HCT116 (cell line): Measurements from ENCODE around the gene CARD10. TPM values are rescaled to one million over a fixed set of nuclear protein-coding genes. Genes with fewer than 3 reads are reported as not detected.

ENCODE experiments used
- ATAC-seq: fragments of 200-7000 bp; cut with Tn5 transposase; 2 replicates; pipeline ENCODE4 v1.9.1; 2020; ENCODE audit warnings: mild to moderate bottlenecking, moderate library complexity
- BruUV-seq: library from RNA; stranded (reverse); fragments of 400-500 nt; replicated peaks from 2 replicates; lab custom pipeline; 2021; lab: Mats Ljungman, UMichigan
- CTCF ChIA-PET: fragments of 300-600 bp; sonication (Branson Sonifier 250); formaldehyde crosslinking; loops from one replicate; lab custom pipeline; 2021; ENCODE audit warnings: antibody characterized with exemption; lab: Charles Lee
- POLR2A ChIA-PET: fragments of 300-600, 350-600 bp; sonication (Branson Sonifier 250); formaldehyde crosslinking; loops from one replicate; lab custom pipeline; 2021; ENCODE audit warnings: antibody characterized with exemption; lab: Charles Lee
- RAD21 ChIA-PET, 2 experiments: fragments of 300-600 bp; sonication (Branson Sonifier 250); formaldehyde crosslinking; loops; one replicate each; lab custom pipeline; 2023; ENCODE audit warnings: low total read pairs in 2 of 2; ENCODE audit not compliant: uncharacterized antibody in 2 of 2, unreplicated experiment in 2 of 2, low non-redundant PET in 1 of 2; lab: Charles Lee
- DNase-seq: peaks from one replicate; pipeline ENCODE4 v3.0.0-alpha.2; 2010; ENCODE audit warnings: low read depth, low spot score
- H2AFZ ChIP-seq: fragments of 200-600 bp; shearing (Covaris generic), sonication (generic); 2 replicates; pipeline ENCODE4 v1.6.1; 2017; ENCODE audit warnings: low read depth, mixed run types, mixed read lengths, antibody characterized with exemption, low read length; ENCODE audit not compliant: poor library complexity, severe bottlenecking
- H3K27ac ChIP-seq: 2 replicates; pipeline ENCODE4 v1.5.1; 2012; ENCODE audit warnings: low read depth, low read length
- H3K27me3 ChIP-seq: fragments of 200-600 bp; sonication (generic); 2 replicates; pipeline ENCODE4 v1.6.1; 2016; ENCODE audit warnings: mixed run types, low read length, mixed read lengths; ENCODE audit not compliant: insufficient read depth
- H3K36me3 ChIP-seq, 2 experiments: fragments of 200-500 bp in 1 of 2; fragments of 200-600 bp in 1 of 2; sonication (Bioruptor generic) in 1 of 2; sonication (generic) in 1 of 2; 2 replicates each; pipeline versions ENCODE4 v1.5.1 to v1.6.1; 2014 to 2016; ENCODE audit warnings: low read length in 2 of 2, inconsistent platforms in 1 of 2, mixed read lengths in 1 of 2, mixed run types in 1 of 2; ENCODE audit not compliant: insufficient read depth in 2 of 2, control insufficient read depth in 1 of 2
- H3K4me1 ChIP-seq, 2 experiments: fragments of 200-600 bp in 1 of 2; sonication (generic) in 1 of 2; 2 replicates each; pipeline versions ENCODE4 v1.5.1 to v1.6.1; 2012 to 2017; ENCODE audit warnings: low read length in 2 of 2, inconsistent platforms in 1 of 2, mild to moderate bottlenecking in 1 of 2, mixed read lengths in 1 of 2, mixed run types in 1 of 2, moderate library complexity in 1 of 2; ENCODE audit not compliant: insufficient read depth in 2 of 2, control insufficient read depth in 1 of 2
- H3K4me2 ChIP-seq: fragments of 200-600 bp; sonication (generic); 2 replicates; pipeline ENCODE4 v1.6.1; 2017; ENCODE audit warnings: mixed run types, low read length, mixed read lengths
- H3K4me3 ChIP-seq, 2 experiments: fragments of 200-600 bp in 1 of 2; sonication (generic) in 1 of 2; replicated peaks in 1 of 2; 2 replicates each; pipeline ENCODE4 v1.5.1; 2011 to 2016; ENCODE audit warnings: low read length in 2 of 2, control low read depth in 1 of 2, low read depth in 1 of 2, mild to moderate bottlenecking in 1 of 2, mixed read lengths in 1 of 2, mixed run types in 1 of 2
- H3K79me2 ChIP-seq: fragments of 200-600 bp; sonication (generic); 2 replicates; pipeline ENCODE4 v1.6.1; 2017; ENCODE audit warnings: mild to moderate bottlenecking, mixed run types, low read length, moderate library complexity, mixed read lengths; ENCODE audit not compliant: insufficient read depth
- H3K9ac ChIP-seq: fragments of 200-600 bp; sonication (generic); 2 replicates; pipeline ENCODE4 v1.6.1; 2016; ENCODE audit warnings: low read length, mixed read lengths
- H3K9me2 ChIP-seq: fragments of 200-600 bp; sonication (generic), shearing (Covaris generic); 2 replicates; pipeline ENCODE4 v1.6.1; 2017; ENCODE audit warnings: mixed run types, mild to moderate bottlenecking, moderate library complexity; ENCODE audit not compliant: insufficient read depth
- H3K9me3 ChIP-seq, 2 experiments: fragments of 200-500 bp in 1 of 2; fragments of 200-600 bp in 1 of 2; sonication (Bioruptor generic) in 1 of 2; sonication (generic) in 1 of 2; 2 replicates each; pipeline ENCODE4 v1.6.1; 2014 to 2017; ENCODE audit warnings: low read length in 2 of 2, mixed read lengths in 2 of 2, inconsistent platforms in 1 of 2, low read depth in 1 of 2, mild to moderate bottlenecking in 1 of 2, mixed run types in 1 of 2, moderate library complexity in 1 of 2; ENCODE audit not compliant: control insufficient read depth in 1 of 2, insufficient read depth in 1 of 2
- H4K20me1 ChIP-seq: fragments of 200-600 bp; sonication (generic), shearing (Covaris generic); 2 replicates; pipeline ENCODE4 v1.6.1; 2017; ENCODE audit warnings: mixed run types, mild to moderate bottlenecking, moderate library complexity; ENCODE audit not compliant: insufficient read depth
- CBX3 ChIP-seq: IDR thresholded peaks from 2 replicates; pipeline ENCODE4 v1.6.1; 2012; ENCODE audit warnings: low read depth
- CEBPB ChIP-seq: IDR thresholded peaks from 2 replicates; pipeline ENCODE4 v1.6.1; 2012; ENCODE audit warnings: low read depth
- EGR1 ChIP-seq: IDR thresholded peaks from 2 replicates; pipeline ENCODE4 v1.6.1; 2012; ENCODE audit warnings: low read depth
- ELF1 ChIP-seq: IDR thresholded peaks from 2 replicates; pipeline ENCODE4 v1.6.1; 2012; ENCODE audit warnings: low read depth, borderline replicate concordance
- EZH2 ChIP-seq: fragments of 200-600 bp; sonication (generic); IDR thresholded peaks from 2 replicates; pipeline ENCODE4 v1.6.1; 2017; ENCODE audit warnings: antibody characterized with exemption, mixed run types
- EZH2phosphoT487 ChIP-seq: fragments of 200-600 bp; IDR thresholded peaks from 2 replicates; pipeline ENCODE4 v1.6.1; 2018; ENCODE audit warnings: antibody characterized with exemption, borderline replicate concordance
- FOSL1 ChIP-seq: IDR thresholded peaks from 2 replicates; pipeline ENCODE4 v1.6.1; 2012; ENCODE audit warnings: low read depth
- JUND ChIP-seq: IDR thresholded peaks from 2 replicates; pipeline ENCODE4 v1.6.1; 2012
- POLR2A ChIP-seq: IDR thresholded peaks from 2 replicates; pipeline ENCODE4 v1.7.0; 2011; ENCODE audit warnings: borderline replicate concordance; ENCODE audit not compliant: insufficient read depth, insufficient read length; ENCODE audit errors: extremely low read depth
- RAD21 ChIP-seq: IDR thresholded peaks from 2 replicates; pipeline ENCODE4 v1.6.1; 2012; ENCODE audit warnings: low read depth, mild to moderate bottlenecking
- SP1 ChIP-seq: IDR thresholded peaks from 2 replicates; pipeline ENCODE4 v1.6.1; 2012; ENCODE audit warnings: low read depth
- SRF ChIP-seq: IDR thresholded peaks from 2 replicates; pipeline ENCODE4 v1.6.1; 2012; ENCODE audit warnings: low read depth
- TCF7L2 ChIP-seq: IDR thresholded peaks from 2 replicates; pipeline ENCODE4 v1.7.0; 2011; ENCODE audit warnings: borderline replicate concordance, inconsistent platforms; ENCODE audit not compliant: insufficient read depth, insufficient read length; ENCODE audit errors: extremely low read depth
- YY1 ChIP-seq: IDR thresholded peaks from 2 replicates; pipeline ENCODE4 v1.6.1; 2011; ENCODE audit warnings: low read length, low read depth, moderate library complexity, mild to moderate bottlenecking; ENCODE audit not compliant: insufficient replicate concordance; ENCODE audit errors: extremely low read depth
- intact Hi-C: fragments of 100-400 bp; cut with micrococcal nuclease; formaldehyde crosslinking; loops from 2 replicates; pipeline ENCODE4 v1.10.0; 2022
- total RNA-seq: library from RNA; stranded (reverse); gene quantifications from one replicate; pipeline ENCODE4 v1.2.1, GENCODE V29; 2021; ENCODE audit not compliant: unreplicated experiment
- TF ChIP-seq, protein P1 (sequence below): IDR thresholded peaks from 2 replicates; pipeline ENCODE4 v1.6.1; 2011; ENCODE audit warnings: mild to moderate bottlenecking, low read length, moderate library complexity; ENCODE audit not compliant: insufficient replicate concordance; ENCODE audit errors: extremely low read depth
- TF ChIP-seq, protein P2 (sequence below): IDR thresholded peaks from 2 replicates; pipeline ENCODE4 v1.6.1; 2012; ENCODE audit warnings: low read depth
- TF ChIP-seq, protein P3 (sequence below), 3 experiments: fragments of 200-600 bp in 1 of 3; sonication (generic) in 1 of 3; IDR thresholded peaks in 2 of 3; conservative IDR thresholded peaks in 1 of 3; 2 replicates each; pipeline ENCODE4 v1.5.1; 2012 to 2017; ENCODE audit warnings: low read depth in 2 of 3, low read length in 2 of 3, antibody characterized with exemption in 1 of 3, borderline replicate concordance in 1 of 3, control low read depth in 1 of 3, mild to moderate bottlenecking in 1 of 3, mixed read lengths in 1 of 3, mixed run types in 1 of 3, moderate library complexity in 1 of 3; ENCODE audit not compliant: insufficient read depth in 1 of 3
- TF ChIP-seq, protein P4 (sequence below): IDR thresholded peaks from 2 replicates; pipeline ENCODE4 v1.6.1; 2012
- TF ChIP-seq, protein P5 (sequence below): IDR thresholded peaks from 2 replicates; pipeline ENCODE4 v1.6.1; 2012

Gene CARD10
- total RNA-seq, 1 experiment from 2014 or later: 32.0 TPM

DNA sequence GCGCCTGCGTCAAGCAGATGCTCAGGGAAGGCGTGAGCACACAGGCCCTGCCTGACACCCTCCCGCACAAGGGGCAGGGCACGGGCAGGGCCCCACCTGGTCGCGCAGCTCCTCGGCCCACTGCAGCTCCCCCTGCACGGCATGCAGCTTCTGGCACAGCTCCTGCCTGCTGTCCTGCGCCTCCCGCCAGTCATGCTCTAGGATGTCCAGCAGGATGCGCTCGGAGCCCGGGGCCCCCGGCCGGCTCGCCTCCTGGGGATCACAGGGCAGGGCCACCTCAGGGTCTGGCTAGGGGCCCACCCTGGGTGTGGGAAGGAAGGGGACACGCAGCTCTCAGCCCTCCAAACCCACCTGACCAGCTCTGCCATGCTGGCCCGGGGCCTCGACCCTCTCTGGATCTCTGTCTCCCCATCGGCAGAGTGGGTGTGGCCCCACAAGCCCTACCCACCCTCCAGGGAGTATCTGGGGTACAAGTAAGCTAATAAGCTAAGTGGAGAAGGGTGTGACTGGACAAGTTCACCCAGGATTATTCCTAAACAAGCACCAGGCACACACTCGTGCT, 10.7 kb downstream of the CARD10 start:
- Histone ChIP-seq H2AFZ (no peak overlapping the region), H4K20me1 (no peaks in the 10 kb centered on the region; the same call in 1 of the 2 replicates), H3K79me2 (peaks cover 10% of the 10 kb centered on the region; the same call in 1 of the 2 replicates), H3K4me3 (no peak overlapping the region), H3K4me2 (no peak overlapping the region), H3K27me3 (no peaks in the 10 kb centered on the region), H3K9ac (no peak overlapping the region), H3K9me2 (no peaks in the 10 kb centered on the region), H3K27ac (no peak overlapping the region), H3K9me3 (no peaks in the 10 kb centered on the region), H3K4me1 (peaks cover 28 to 44% of the 10 kb centered on the region in 2 experiments), H3K36me3 (peaks cover 10 to 36% of the 10 kb centered on the region in 2 experiments; a peak in 3 of 4 replicates)
- TF ChIP-seq, protein P1, sequence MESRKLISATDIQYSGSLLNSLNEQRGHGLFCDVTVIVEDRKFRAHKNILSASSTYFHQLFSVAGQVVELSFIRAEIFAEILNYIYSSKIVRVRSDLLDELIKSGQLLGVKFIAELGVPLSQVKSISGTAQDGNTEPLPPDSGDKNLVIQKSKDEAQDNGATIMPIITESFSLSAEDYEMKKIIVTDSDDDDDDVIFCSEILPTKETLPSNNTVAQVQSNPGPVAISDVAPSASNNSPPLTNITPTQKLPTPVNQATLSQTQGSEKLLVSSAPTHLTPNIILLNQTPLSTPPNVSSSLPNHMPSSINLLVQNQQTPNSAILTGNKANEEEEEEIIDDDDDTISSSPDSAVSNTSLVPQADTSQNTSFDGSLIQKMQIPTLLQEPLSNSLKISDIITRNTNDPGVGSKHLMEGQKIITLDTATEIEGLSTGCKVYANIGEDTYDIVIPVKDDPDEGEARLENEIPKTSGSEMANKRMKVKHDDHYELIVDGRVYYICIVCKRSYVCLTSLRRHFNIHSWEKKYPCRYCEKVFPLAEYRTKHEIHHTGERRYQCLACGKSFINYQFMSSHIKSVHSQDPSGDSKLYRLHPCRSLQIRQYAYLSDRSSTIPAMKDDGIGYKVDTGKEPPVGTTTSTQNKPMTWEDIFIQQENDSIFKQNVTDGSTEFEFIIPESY: no peak
- TF ChIP-seq, protein P2, sequence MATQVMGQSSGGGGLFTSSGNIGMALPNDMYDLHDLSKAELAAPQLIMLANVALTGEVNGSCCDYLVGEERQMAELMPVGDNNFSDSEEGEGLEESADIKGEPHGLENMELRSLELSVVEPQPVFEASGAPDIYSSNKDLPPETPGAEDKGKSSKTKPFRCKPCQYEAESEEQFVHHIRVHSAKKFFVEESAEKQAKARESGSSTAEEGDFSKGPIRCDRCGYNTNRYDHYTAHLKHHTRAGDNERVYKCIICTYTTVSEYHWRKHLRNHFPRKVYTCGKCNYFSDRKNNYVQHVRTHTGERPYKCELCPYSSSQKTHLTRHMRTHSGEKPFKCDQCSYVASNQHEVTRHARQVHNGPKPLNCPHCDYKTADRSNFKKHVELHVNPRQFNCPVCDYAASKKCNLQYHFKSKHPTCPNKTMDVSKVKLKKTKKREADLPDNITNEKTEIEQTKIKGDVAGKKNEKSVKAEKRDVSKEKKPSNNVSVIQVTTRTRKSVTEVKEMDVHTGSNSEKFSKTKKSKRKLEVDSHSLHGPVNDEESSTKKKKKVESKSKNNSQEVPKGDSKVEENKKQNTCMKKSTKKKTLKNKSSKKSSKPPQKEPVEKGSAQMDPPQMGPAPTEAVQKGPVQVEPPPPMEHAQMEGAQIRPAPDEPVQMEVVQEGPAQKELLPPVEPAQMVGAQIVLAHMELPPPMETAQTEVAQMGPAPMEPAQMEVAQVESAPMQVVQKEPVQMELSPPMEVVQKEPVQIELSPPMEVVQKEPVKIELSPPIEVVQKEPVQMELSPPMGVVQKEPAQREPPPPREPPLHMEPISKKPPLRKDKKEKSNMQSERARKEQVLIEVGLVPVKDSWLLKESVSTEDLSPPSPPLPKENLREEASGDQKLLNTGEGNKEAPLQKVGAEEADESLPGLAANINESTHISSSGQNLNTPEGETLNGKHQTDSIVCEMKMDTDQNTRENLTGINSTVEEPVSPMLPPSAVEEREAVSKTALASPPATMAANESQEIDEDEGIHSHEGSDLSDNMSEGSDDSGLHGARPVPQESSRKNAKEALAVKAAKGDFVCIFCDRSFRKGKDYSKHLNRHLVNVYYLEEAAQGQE: no peak
- TF ChIP-seq SRF (no peak), TCF7L2 (no peak), EZH2phosphoT487 (no peak), CBX3 (no peak), YY1 (no peak), RAD21 (no peak), JUND (no peak), FOSL1 (no peak), SP1 (no peak), EZH2 (no peak), EGR1 (no peak), CEBPB (no peak), POLR2A (no peak), ELF1 (no peak)
- TF ChIP-seq, protein P3, sequence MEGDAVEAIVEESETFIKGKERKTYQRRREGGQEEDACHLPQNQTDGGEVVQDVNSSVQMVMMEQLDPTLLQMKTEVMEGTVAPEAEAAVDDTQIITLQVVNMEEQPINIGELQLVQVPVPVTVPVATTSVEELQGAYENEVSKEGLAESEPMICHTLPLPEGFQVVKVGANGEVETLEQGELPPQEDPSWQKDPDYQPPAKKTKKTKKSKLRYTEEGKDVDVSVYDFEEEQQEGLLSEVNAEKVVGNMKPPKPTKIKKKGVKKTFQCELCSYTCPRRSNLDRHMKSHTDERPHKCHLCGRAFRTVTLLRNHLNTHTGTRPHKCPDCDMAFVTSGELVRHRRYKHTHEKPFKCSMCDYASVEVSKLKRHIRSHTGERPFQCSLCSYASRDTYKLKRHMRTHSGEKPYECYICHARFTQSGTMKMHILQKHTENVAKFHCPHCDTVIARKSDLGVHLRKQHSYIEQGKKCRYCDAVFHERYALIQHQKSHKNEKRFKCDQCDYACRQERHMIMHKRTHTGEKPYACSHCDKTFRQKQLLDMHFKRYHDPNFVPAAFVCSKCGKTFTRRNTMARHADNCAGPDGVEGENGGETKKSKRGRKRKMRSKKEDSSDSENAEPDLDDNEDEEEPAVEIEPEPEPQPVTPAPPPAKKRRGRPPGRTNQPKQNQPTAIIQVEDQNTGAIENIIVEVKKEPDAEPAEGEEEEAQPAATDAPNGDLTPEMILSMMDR (IDR thresholded peaks at IDR 0.05 in 2 of 3, conservative IDR thresholded peaks at IDR 0.05 in 1 of 3; ENCODE audit: borderline replicate concordance in 1 of 3, insufficient read depth in 1 of 3, low read depth in 2 of 3, low read length in 2 of 3): no peak
- TF ChIP-seq, protein P4, sequence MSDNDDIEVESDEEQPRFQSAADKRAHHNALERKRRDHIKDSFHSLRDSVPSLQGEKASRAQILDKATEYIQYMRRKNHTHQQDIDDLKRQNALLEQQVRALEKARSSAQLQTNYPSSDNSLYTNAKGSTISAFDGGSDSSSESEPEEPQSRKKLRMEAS: no peak
- TF ChIP-seq, protein P5, sequence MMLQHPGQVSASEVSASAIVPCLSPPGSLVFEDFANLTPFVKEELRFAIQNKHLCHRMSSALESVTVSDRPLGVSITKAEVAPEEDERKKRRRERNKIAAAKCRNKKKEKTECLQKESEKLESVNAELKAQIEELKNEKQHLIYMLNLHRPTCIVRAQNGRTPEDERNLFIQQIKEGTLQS: no peak
- no peak for DNase-seq
- CTCF ChIA-PET: no interaction called here
- POLR2A ChIA-PET: no interaction called here
- RAD21 ChIA-PET: no interaction called here
- ATAC-seq: no peak
- intact Hi-C loops: no loop called here
- no TSS peak for BruUV-seq
